Measurements from ENCODE around the gene TAF11L10. TPM values are rescaled to one million over a fixed set of nuclear protein-coding genes. Genes with fewer than 3 reads are reported as not detected.
"Not testable (repeated sequence)": the region's sequence is repeated elsewhere in the genome, so short reads cannot be mapped to it uniquely, and the experiment has no call there.

TAF11L10 gene
- total RNA-seq, 2 donors from 2014 or later, result not detected

- Histone ChIP-seq H3K9me3 (no peaks in the 10 kb centered on the region), H3K27ac (no peak overlapping the region), H3K4me1 (no peaks in the 10 kb centered on the region), H3K36me3 (no peaks in the 10 kb centered on the region), H3K27me3 (no peaks in the 10 kb centered on the region), H3K4me3 (no peak overlapping the region)
- no peak for DNase-seq (ENCODE audit: low spot score)
- no peak for TF ChIP-seq CTCF (IDR thresholded peaks at IDR 0.05)
Measured at GRCh38 chr5:17604951-17605350, 7.3 kb upstream of the TAF11L10 start.

DNA sequence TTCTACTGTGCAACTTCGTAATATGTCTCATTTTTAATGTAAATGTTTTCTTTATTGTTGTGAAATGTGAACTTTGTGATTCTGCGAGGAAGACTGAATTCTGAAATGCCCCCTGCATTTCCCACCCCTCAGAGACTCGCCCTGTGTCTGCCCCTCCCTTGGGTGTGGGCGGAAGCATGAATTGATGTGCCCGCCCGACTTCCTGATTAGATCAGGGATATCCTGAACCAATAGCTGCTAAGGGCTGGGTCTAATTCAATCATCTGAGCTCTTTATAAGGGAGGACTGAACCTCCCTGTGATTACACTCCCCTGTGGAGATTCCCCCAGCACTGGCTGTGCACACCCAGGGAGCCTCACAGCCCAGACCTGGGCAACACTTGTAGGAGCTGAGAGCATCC is 6.3 kb upstream of the TAF11L10 start, which contains the start of gene TAF11L11:
Gene TAF11L11 (plus strand): TSS at position 304 of the 400 bp plus-strand sequence.
- H3K36me3 ChIP-seq; H3K27me3 ChIP-seq; H3K9me3 ChIP-seq; DNase-seq (ENCODE audit: low spot score); H3K27ac ChIP-seq; H3K4me3 ChIP-seq; H3K4me1 ChIP-seq: not testable (repeated sequence)

GRCh38 chr5:17594255-17594654 is 3.4 kb downstream of the TAF11L10 start, which contains the start of gene TAF11L9:
TSS of gene TAF11L9 (minus strand) at chr5:17594394.
- not testable (repeated sequence) for H3K27ac ChIP-seq; H3K4me3 ChIP-seq; H3K4me1 ChIP-seq; DNase-seq (ENCODE audit: low spot score); H3K36me3 ChIP-seq; H3K9me3 ChIP-seq; H3K27me3 ChIP-seq

DNA sequence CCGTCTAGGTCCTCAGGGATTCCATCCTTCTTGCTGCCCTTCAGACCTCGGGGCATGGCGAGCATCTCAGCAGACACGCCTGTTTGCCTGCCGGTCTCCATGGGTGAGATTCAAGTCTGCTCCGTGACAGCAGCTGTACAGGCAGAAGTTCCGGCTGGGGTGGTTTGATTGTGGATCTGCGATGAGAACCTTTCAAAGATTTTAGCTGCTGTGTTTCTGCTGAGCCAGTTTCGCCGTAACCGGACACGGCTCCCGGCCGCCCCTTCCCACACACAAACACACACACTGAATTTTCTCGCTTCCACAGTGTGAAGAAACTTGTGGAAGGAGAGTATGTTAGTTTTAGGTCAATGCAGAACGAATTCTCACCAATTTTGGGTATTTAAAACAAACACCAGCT is 6.8 kb downstream of the TAF11L10 start, which contains the start of gene TAF11L8:
Gene TAF11L8 (minus strand): TSS at position 101 of the 400 bp plus-strand sequence.
- H3K27me3 ChIP-seq; H3K36me3 ChIP-seq; H3K4me3 ChIP-seq; H3K9me3 ChIP-seq; H3K27ac ChIP-seq; DNase-seq (ENCODE audit: low spot score); H3K4me1 ChIP-seq: not testable (repeated sequence)

GRCh38 chr5:17585658-17586057 is 12.0 kb downstream of the TAF11L10 start, which contains the start of gene TAF11L7:
TSS of gene TAF11L7 (minus strand) at chr5:17585758.
- DNase-seq (ENCODE audit: low spot score); H3K4me3 ChIP-seq; H3K9me3 ChIP-seq; H3K27me3 ChIP-seq; H3K36me3 ChIP-seq; H3K27ac ChIP-seq; H3K4me1 ChIP-seq: not testable (repeated sequence)

Other genes starting within 250 kb of the TAF11L10 start
- not detected for gene TAF11L2, start 99.6 kb downstream of the TAF11L10 start, total RNA-seq
- gene TAF11L3, start 79.5 kb downstream of the TAF11L10 start, total RNA-seq, result not detected
- gene TAF11L4, start 76.0 kb downstream of the TAF11L10 start, total RNA-seq, result not detected
- gene TAF11L5, start 72.6 kb downstream of the TAF11L10 start, total RNA-seq, result not detected
- gene TAF11L6, start 69.2 kb downstream of the TAF11L10 start, total RNA-seq, result not detected
- not detected for gene TAF11L7, start 12.1 kb downstream of the TAF11L10 start, total RNA-seq
- not detected for gene TAF11L8, start 6.9 kb downstream of the TAF11L10 start, total RNA-seq
- gene TAF11L9, start 3.4 kb downstream of the TAF11L10 start, total RNA-seq, result not detected
- not detected for gene TAF11L11, start 6.4 kb upstream of the TAF11L10 start, total RNA-seq
- not detected for gene TAF11L12, start 12.6 kb upstream of the TAF11L10 start, total RNA-seq
- not detected for gene TAF11L13, start 34.3 kb upstream of the TAF11L10 start, total RNA-seq
- gene TAF11L14, start 36.6 kb upstream of the TAF11L10 start, total RNA-seq, result not detected